Dedifferentiated amniotic fluid mesenchymal stem cell (primary cell): Measurements from ENCODE around the gene MAP7D1.
"Not testable (repeated sequence)": the region's sequence is repeated elsewhere in the genome, so short reads cannot be mapped to it uniquely, and the experiment has no call there.

Source experiments
- DNase-seq: peaks from one replicate; pipeline ENCODE4 v3.0.0-alpha.2; 2016; ENCODE audit errors: extremely low spot score

MAP7D1 gene

GRCh38 chr1:36168514-36168913, 12.6 kb downstream of the MAP7D1 start:
- DNase-seq = no peak

GRCh38 chr1:36170643-36171412, 14.9 kb downstream of the MAP7D1 start:
- no peak for DNase-seq

- no peak for DNase-seq
These were observed 16.2 kb downstream of the MAP7D1 start for GRCh38 chr1:36172017-36172747.

- DNase-seq = no peak
These were observed 17.0 kb downstream of the MAP7D1 start for GRCh38 chr1:36172983-36173382.

GRCh38 chr1:36174713-36175112, 18.8 kb downstream of the MAP7D1 start:
- DNase-seq = no peak

- DNase-seq = no peak
These were observed 19.5 kb downstream of the MAP7D1 start for GRCh38 chr1:36175137-36176095.

GRCh38 chr1:36176106-36176949, 20.4 kb downstream of the MAP7D1 start:
- DNase-seq = no peak

GRCh38 chr1:36177589-36178431, 21.9 kb downstream of the MAP7D1 start:
- DNase-seq = no peak

- DNase-seq = no peak
These were observed 22.7 kb downstream of the MAP7D1 start for GRCh38 chr1:36178471-36179219.

GRCh38 chr1:36179220-36179600, 23.2 kb downstream of the MAP7D1 start:
- no peak for DNase-seq

- no peak for DNase-seq
These were observed 26.8 kb downstream of the MAP7D1 start for GRCh38 chr1:36182734-36183133.

GRCh38 chr1:36183309-36183856, 27.4 kb downstream of the MAP7D1 start:
- DNase-seq = no peak

GRCh38 chr1:36187800-36188593, 32.0 kb downstream of the MAP7D1 start:
- peak; percentile 92 for DNase-seq

GRCh38 chr1:36196805-36197204, 40.8 kb downstream of the MAP7D1 start:
- DNase-seq = not testable (repeated sequence)

GRCh38 chr1:36198641-36199040, 42.7 kb downstream of the MAP7D1 start:
- DNase-seq = no peak

GRCh38 chr1:36199934-36200741, 44.2 kb downstream of the MAP7D1 start:
- DNase-seq = no peak

GRCh38 chr1:36203027-36203553, 47.1 kb downstream of the MAP7D1 start:
- no peak for DNase-seq
